ENCODE data around the gene CYSLTR2. TPM values are rescaled to one million over a fixed set of nuclear protein-coding genes. Genes with fewer than 3 reads are reported as not detected.

The CYSLTR2 gene
- total RNA-seq, 2 experiments from 2014 or later: 2.4 to 2.7 TPM

DNA sequence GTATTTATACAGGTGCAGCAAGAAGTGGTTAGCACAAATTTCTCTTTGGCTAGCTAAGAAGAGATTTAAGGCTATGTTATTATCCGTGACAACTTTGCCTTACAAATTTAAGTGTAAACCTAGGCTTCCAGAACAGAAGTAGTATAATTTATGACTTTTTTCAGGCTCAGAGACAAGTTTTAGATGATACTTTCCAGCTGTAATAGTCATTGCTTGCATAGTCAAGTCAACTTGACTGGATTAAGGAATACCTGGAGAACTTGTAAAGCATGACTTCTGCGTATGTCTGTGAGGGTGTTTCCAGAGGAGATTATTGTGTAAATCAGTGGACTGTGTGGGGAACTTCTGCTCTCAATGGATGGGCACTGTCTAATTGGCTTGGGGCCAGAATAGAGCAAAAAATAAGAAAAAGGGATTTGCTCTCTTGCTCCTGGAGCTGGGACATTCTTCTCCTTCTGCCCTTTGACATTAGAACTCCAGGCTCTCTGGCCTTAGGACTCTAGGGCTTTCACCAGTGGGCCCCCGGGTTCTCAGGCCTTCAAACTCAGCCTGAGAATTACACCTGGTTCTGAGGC, 33.0 kb downstream of the CYSLTR2 start:
- no peaks in the 10 kb centered on the region for H3K36me3 ChIP-seq (ENCODE audit: insufficient read depth, low read length)
- no peaks in the 10 kb centered on the region for H3K4me1 ChIP-seq (ENCODE audit: insufficient read depth, low read length)
- intact Hi-C loops (cut with DNase I, micrococcal nuclease): no loop called here
- H3K9me3 ChIP-seq (ENCODE audit: control insufficient read depth in 1 of 2, insufficient read depth in 1 of 2, low read length in 2 of 2): no peaks in the 10 kb centered on the region
- no peak overlapping the region for H3K4me3 ChIP-seq (ENCODE audit: low read length)
- no peaks in the 10 kb centered on the region for H3K27me3 ChIP-seq (ENCODE audit: control insufficient read depth in 1 of 2, insufficient read depth in 2 of 2, low read length in 2 of 2)
- ATAC-seq (ENCODE audit: poor library complexity) (no peak), DNase-seq (no peak)
- ChIA-PET CTCF (no interaction called here), POLR2A (no interaction called here)
- no peak overlapping the region for H3K27ac ChIP-seq (ENCODE audit: low read depth in 1 of 2, low read length in 2 of 2)
- no peak overlapping the region for H3K4me3 Mint-ChIP-seq
- TF ChIP-seq CTCF (IDR thresholded peaks at IDR 0.05): no peak
- no peak overlapping the region for H3K27ac Mint-ChIP-seq
- no peaks in the 10 kb centered on the region for H3K27me3 Mint-ChIP-seq
- H3K36me3 Mint-ChIP-seq (ENCODE audit: low read depth): peaks cover 48% of the 10 kb centered on the region
- peaks cover 2% of the 10 kb centered on the region for H3K9me3 Mint-ChIP-seq
- no peaks in the 10 kb centered on the region for H3K4me1 Mint-ChIP-seq (ENCODE audit: low read depth)

- H3K4me3 Mint-ChIP-seq: no peak overlapping the region
- ChIA-PET CTCF (no interaction called here), POLR2A (no interaction called here)
- H3K27me3 Mint-ChIP-seq: no peaks in the 10 kb centered on the region
- Histone ChIP-seq H3K36me3 (ENCODE audit: insufficient read depth, low read length) (no peaks in the 10 kb centered on the region), H3K27me3 (ENCODE audit: control insufficient read depth in 1 of 2, insufficient read depth in 2 of 2, low read length in 2 of 2) (no peaks in the 10 kb centered on the region), H3K27ac (ENCODE audit: low read depth in 1 of 2, low read length in 2 of 2) (no peak overlapping the region), H3K9me3 (ENCODE audit: control insufficient read depth in 1 of 2, insufficient read depth in 1 of 2, low read length in 2 of 2) (no peaks in the 10 kb centered on the region), H3K4me3 (ENCODE audit: low read length) (no peak overlapping the region), H3K4me1 (ENCODE audit: insufficient read depth, low read length) (no peaks in the 10 kb centered on the region)
- intact Hi-C loops (cut with DNase I, micrococcal nuclease): no loop called here
- H3K27ac Mint-ChIP-seq: no peak overlapping the region
- TF ChIP-seq CTCF (IDR thresholded peaks at IDR 0.05): no peak
- DNase-seq: no peak
- H3K9me3 Mint-ChIP-seq: peaks cover 2% of the 10 kb centered on the region
- H3K4me1 Mint-ChIP-seq (ENCODE audit: low read depth): no peaks in the 10 kb centered on the region
- peaks cover 48% of the 10 kb centered on the region for H3K36me3 Mint-ChIP-seq (ENCODE audit: low read depth)
- ATAC-seq (ENCODE audit: poor library complexity): no peak
Observed at GRCh38 chr13:48687249-48687648, 33.5 kb downstream of the CYSLTR2 start.

- no peaks in the 10 kb centered on the region for H3K4me1 Mint-ChIP-seq (ENCODE audit: low read depth)
- H3K4me1 ChIP-seq (ENCODE audit: insufficient read depth, low read length): no peaks in the 10 kb centered on the region
- peaks cover 42% of the 10 kb centered on the region for H3K36me3 Mint-ChIP-seq (ENCODE audit: low read depth)
- no peak overlapping the region for H3K4me3 ChIP-seq (ENCODE audit: low read length)
- no peak overlapping the region for H3K27ac Mint-ChIP-seq
- H3K27me3 Mint-ChIP-seq: no peaks in the 10 kb centered on the region
- no peak for ATAC-seq (ENCODE audit: poor library complexity)
- intact Hi-C loops (cut with DNase I, micrococcal nuclease): no loop called here
- ChIA-PET POLR2A (no interaction called here), CTCF (no interaction called here)
- no peaks in the 10 kb centered on the region for H3K27me3 ChIP-seq (ENCODE audit: control insufficient read depth in 1 of 2, insufficient read depth in 2 of 2, low read length in 2 of 2)
- H3K9me3 Mint-ChIP-seq: peaks cover under 1% of the 10 kb centered on the region
- peaks cover 0 to 5% of the 10 kb centered on the region in 2 experiments for H3K9me3 ChIP-seq (ENCODE audit: control insufficient read depth in 1 of 2, insufficient read depth in 1 of 2, low read length in 2 of 2)
- H3K36me3 ChIP-seq (ENCODE audit: insufficient read depth, low read length): no peaks in the 10 kb centered on the region
- no peak overlapping the region for H3K27ac ChIP-seq (ENCODE audit: low read depth in 1 of 2, low read length in 2 of 2)
- TF ChIP-seq CTCF (IDR thresholded peaks at IDR 0.05): no peak
- no peak overlapping the region for H3K4me3 Mint-ChIP-seq
- DNase-seq: no peak
Observed at GRCh38 chr13:48693998-48694397, 40.3 kb downstream of the CYSLTR2 start.
